ENCODE data around the gene CR1L. TPM values are rescaled to one million over a fixed set of nuclear protein-coding genes. Genes with fewer than 3 reads are reported as not detected.
A peak's percentile ranks its signal among the peaks of the same experiment; 100 is the strongest.
"Not testable (repeated sequence)": the region's sequence is repeated elsewhere in the genome, so short reads cannot be mapped to it uniquely, and the experiment has no call there.

The CR1L gene
- total RNA-seq, 1 experiment from 2014 or later: 13.7 TPM

DNA sequence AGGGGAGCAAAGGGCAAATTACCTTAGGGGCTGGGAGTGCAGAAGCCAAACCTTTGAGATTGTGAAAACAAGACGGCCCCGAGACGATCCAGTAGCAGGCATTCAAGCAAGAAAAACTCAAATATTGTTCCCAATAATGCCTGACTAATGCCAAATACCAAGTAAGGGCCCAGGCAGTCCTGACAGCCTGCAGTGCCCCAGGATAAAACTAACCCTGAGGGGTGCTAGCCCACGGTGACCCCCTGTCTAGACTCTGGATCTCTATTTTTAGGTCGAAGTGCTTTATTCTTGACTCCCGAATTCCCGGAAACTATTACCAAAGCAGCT is 106.5 kb downstream of the CR1L start:
- Mint-ChIP-seq H3K27ac (peak overlapping the region; percentile 94), H3K4me3 (peak overlapping the region; percentile 99), H3K4me1 (peaks cover 78% of the 10 kb centered on the region)
- CTCF ChIA-PET; H3K36me3 Mint-ChIP-seq; DNase-seq (ENCODE audit: low spot score); POLR2A ChIA-PET; H3K9me3 Mint-ChIP-seq; H3K27me3 Mint-ChIP-seq (ENCODE audit: low read depth): not testable (repeated sequence)
- ATAC-seq: peak; percentile 2

DNA sequence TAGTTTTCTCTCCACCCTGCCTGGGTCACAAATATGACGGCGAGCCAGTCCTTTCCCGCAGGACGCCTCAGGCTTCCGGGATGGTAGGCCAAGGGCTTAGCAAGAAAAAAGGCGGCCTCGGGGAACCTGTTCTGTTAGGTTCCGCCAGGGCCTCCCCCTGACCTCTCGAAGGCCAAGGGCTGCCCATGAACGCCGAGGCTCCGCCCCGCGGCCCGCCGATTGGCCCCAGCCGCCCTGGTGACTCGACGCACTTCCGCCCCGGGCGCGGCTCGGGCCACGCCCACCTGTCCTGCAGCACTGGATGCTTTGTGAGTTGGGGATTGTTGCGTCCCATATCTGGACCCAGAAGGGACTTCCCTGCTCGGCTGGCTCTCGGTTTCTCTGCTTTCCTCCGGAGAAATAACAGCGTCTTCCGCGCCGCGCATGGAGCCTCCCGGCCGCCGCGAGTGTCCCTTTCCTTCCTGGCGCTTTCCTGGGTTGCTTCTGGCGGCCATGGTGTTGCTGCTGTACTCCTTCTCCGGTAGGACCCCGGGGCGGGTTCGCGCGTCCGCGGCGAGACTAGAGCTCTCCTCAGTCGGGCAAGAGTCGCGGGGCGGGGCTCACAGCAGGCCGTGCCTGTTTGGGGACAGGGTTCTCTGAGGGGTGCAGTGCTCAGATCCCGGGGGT is 107.0 kb downstream of the CR1L start, which contains the start of gene CD46:
TSS of gene CD46 (plus strand) at position 265 of the 666 bp plus-strand sequence. CDS start at position 424, 159 bp downstream.
- POLR2A ChIA-PET: no interaction called here
- peak; percentile 94 for ATAC-seq
- TF ChIP-seq ETV6 (CRISPR knock-in tag; IDR thresholded peaks at IDR 0.05): peak; percentile 42; the same call in 1 of the 2 replicates
- TF ChIP-seq ZNF121 (CRISPR knock-in tag; IDR thresholded peaks at IDR 0.05): no peak
- 0 out of 2 replicates have a peak, but pooled peaks have one; percentile 54 for TF ChIP-seq KAT7 (CRISPR knock-in tag; IDR thresholded peaks at IDR 0.05; ENCODE audit: borderline replicate concordance)
- peak; percentile 61; the same call in 1 of the 2 replicates for TF ChIP-seq ZNF219 (CRISPR knock-in tag; IDR thresholded peaks at IDR 0.05; ENCODE audit: borderline replicate concordance)
- TF ChIP-seq CREM (CRISPR knock-in tag; IDR thresholded peaks at IDR 0.05): peak; percentile 34; the same call in 1 of the 2 replicates
- TF ChIP-seq ESRRA (CRISPR knock-in tag; IDR thresholded peaks at IDR 0.05; ENCODE audit: borderline replicate concordance): no peak
- TF ChIP-seq, protein P1, sequence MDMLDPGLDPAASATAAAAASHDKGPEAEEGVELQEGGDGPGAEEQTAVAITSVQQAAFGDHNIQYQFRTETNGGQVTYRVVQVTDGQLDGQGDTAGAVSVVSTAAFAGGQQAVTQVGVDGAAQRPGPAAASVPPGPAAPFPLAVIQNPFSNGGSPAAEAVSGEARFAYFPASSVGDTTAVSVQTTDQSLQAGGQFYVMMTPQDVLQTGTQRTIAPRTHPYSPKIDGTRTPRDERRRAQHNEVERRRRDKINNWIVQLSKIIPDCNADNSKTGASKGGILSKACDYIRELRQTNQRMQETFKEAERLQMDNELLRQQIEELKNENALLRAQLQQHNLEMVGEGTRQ (CRISPR knock-in tag; IDR thresholded peaks at IDR 0.05): peak; percentile 92
- TF ChIP-seq, protein P2, sequence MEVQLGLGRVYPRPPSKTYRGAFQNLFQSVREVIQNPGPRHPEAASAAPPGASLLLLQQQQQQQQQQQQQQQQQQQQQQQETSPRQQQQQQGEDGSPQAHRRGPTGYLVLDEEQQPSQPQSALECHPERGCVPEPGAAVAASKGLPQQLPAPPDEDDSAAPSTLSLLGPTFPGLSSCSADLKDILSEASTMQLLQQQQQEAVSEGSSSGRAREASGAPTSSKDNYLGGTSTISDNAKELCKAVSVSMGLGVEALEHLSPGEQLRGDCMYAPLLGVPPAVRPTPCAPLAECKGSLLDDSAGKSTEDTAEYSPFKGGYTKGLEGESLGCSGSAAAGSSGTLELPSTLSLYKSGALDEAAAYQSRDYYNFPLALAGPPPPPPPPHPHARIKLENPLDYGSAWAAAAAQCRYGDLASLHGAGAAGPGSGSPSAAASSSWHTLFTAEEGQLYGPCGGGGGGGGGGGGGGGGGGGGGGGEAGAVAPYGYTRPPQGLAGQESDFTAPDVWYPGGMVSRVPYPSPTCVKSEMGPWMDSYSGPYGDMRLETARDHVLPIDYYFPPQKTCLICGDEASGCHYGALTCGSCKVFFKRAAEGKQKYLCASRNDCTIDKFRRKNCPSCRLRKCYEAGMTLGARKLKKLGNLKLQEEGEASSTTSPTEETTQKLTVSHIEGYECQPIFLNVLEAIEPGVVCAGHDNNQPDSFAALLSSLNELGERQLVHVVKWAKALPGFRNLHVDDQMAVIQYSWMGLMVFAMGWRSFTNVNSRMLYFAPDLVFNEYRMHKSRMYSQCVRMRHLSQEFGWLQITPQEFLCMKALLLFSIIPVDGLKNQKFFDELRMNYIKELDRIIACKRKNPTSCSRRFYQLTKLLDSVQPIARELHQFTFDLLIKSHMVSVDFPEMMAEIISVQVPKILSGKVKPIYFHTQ (CRISPR knock-in tag; IDR thresholded peaks at IDR 0.05): no peak
- TF ChIP-seq CREB1 (CRISPR knock-in tag; IDR thresholded peaks at IDR 0.05): no peak; the same call in 1 of the 2 replicates
- TF ChIP-seq, protein P3, sequence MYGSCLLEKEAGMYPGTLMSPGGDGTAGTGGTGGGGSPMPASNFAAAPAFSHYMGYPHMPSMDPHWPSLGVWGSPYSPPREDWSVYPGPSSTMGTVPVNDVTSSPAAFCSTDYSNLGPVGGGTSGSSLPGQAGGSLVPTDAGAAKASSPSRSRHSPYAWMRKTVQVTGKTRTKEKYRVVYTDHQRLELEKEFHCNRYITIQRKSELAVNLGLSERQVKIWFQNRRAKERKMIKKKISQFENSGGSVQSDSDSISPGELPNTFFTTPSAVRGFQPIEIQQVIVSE (CRISPR knock-in tag; IDR thresholded peaks at IDR 0.05; ENCODE audit: borderline replicate concordance): no peak
- no peak for TF ChIP-seq SMAD3 (CRISPR knock-in tag; IDR thresholded peaks at IDR 0.05; ENCODE audit: borderline replicate concordance)
- no peak for TF ChIP-seq ZBTB21 (CRISPR knock-in tag; IDR thresholded peaks at IDR 0.05; ENCODE audit: borderline replicate concordance)
- TF ChIP-seq, protein P4, sequence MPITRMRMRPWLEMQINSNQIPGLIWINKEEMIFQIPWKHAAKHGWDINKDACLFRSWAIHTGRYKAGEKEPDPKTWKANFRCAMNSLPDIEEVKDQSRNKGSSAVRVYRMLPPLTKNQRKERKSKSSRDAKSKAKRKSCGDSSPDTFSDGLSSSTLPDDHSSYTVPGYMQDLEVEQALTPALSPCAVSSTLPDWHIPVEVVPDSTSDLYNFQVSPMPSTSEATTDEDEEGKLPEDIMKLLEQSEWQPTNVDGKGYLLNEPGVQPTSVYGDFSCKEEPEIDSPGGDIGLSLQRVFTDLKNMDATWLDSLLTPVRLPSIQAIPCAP (CRISPR knock-in tag; IDR thresholded peaks at IDR 0.05): peak; percentile 12; the same call in 1 of the 2 replicates
- peak; percentile 57 for TF ChIP-seq GABPB1 (CRISPR knock-in tag; IDR thresholded peaks at IDR 0.05)
- TF ChIP-seq, protein P5, sequence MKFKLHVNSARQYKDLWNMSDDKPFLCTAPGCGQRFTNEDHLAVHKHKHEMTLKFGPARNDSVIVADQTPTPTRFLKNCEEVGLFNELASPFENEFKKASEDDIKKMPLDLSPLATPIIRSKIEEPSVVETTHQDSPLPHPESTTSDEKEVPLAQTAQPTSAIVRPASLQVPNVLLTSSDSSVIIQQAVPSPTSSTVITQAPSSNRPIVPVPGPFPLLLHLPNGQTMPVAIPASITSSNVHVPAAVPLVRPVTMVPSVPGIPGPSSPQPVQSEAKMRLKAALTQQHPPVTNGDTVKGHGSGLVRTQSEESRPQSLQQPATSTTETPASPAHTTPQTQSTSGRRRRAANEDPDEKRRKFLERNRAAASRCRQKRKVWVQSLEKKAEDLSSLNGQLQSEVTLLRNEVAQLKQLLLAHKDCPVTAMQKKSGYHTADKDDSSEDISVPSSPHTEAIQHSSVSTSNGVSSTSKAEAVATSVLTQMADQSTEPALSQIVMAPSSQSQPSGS (CRISPR knock-in tag; IDR thresholded peaks at IDR 0.05; ENCODE audit: borderline replicate concordance, low read depth): no peak
- TF ChIP-seq, protein P6, sequence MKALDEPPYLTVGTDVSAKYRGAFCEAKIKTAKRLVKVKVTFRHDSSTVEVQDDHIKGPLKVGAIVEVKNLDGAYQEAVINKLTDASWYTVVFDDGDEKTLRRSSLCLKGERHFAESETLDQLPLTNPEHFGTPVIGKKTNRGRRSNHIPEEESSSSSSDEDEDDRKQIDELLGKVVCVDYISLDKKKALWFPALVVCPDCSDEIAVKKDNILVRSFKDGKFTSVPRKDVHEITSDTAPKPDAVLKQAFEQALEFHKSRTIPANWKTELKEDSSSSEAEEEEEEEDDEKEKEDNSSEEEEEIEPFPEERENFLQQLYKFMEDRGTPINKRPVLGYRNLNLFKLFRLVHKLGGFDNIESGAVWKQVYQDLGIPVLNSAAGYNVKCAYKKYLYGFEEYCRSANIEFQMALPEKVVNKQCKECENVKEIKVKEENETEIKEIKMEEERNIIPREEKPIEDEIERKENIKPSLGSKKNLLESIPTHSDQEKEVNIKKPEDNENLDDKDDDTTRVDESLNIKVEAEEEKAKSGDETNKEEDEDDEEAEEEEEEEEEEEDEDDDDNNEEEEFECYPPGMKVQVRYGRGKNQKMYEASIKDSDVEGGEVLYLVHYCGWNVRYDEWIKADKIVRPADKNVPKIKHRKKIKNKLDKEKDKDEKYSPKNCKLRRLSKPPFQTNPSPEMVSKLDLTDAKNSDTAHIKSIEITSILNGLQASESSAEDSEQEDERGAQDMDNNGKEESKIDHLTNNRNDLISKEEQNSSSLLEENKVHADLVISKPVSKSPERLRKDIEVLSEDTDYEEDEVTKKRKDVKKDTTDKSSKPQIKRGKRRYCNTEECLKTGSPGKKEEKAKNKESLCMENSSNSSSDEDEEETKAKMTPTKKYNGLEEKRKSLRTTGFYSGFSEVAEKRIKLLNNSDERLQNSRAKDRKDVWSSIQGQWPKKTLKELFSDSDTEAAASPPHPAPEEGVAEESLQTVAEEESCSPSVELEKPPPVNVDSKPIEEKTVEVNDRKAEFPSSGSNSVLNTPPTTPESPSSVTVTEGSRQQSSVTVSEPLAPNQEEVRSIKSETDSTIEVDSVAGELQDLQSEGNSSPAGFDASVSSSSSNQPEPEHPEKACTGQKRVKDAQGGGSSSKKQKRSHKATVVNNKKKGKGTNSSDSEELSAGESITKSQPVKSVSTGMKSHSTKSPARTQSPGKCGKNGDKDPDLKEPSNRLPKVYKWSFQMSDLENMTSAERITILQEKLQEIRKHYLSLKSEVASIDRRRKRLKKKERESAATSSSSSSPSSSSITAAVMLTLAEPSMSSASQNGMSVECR (CRISPR knock-in tag; IDR thresholded peaks at IDR 0.05; ENCODE audit: borderline replicate concordance): 0 out of 2 replicates have a peak, but pooled peaks have one; percentile 30
- no peak for TF ChIP-seq MXD4 (CRISPR knock-in tag; IDR thresholded peaks at IDR 0.05; ENCODE audit: borderline replicate concordance)
- no peak for TF ChIP-seq GRHL2 (CRISPR knock-in tag; IDR thresholded peaks at IDR 0.05; ENCODE audit: insufficient replicate concordance, severe bottlenecking)
- TF ChIP-seq, protein P7, sequence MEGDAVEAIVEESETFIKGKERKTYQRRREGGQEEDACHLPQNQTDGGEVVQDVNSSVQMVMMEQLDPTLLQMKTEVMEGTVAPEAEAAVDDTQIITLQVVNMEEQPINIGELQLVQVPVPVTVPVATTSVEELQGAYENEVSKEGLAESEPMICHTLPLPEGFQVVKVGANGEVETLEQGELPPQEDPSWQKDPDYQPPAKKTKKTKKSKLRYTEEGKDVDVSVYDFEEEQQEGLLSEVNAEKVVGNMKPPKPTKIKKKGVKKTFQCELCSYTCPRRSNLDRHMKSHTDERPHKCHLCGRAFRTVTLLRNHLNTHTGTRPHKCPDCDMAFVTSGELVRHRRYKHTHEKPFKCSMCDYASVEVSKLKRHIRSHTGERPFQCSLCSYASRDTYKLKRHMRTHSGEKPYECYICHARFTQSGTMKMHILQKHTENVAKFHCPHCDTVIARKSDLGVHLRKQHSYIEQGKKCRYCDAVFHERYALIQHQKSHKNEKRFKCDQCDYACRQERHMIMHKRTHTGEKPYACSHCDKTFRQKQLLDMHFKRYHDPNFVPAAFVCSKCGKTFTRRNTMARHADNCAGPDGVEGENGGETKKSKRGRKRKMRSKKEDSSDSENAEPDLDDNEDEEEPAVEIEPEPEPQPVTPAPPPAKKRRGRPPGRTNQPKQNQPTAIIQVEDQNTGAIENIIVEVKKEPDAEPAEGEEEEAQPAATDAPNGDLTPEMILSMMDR (IDR thresholded peaks at IDR 0.05): no peak
- TF ChIP-seq NFYB (CRISPR knock-in tag; conservative IDR thresholded peaks at IDR 0.05; ENCODE audit: low read depth): peak; percentile 88
- 0 out of 2 replicates have a peak, but pooled peaks have one; percentile 51 for TF ChIP-seq MYBL2 (CRISPR knock-in tag; IDR thresholded peaks at IDR 0.05)

More for the DNA sequence above, 107.0 kb downstream of the CR1L start, which contains the start of gene CD46:
- Mint-ChIP-seq H3K36me3 (peaks cover 9% of the 10 kb centered on the region), H3K9me3 (peaks cover 7% of the 10 kb centered on the region; the same call in 1 of the 2 replicates), H3K4me3 (peak within 1 kb of the TSS; percentile 99), H3K27ac (peak within 1 kb of the TSS; percentile 95), H3K27me3 (ENCODE audit: low read depth) (no peaks in the 10 kb centered on the region), H3K4me1 (peaks cover 73% of the 10 kb centered on the region)
- DNase-seq (ENCODE audit: low spot score): peak; percentile 96
- CTCF ChIA-PET: interaction anchor here (0.9 to 2.1 kb wide), 3 partner anchors 46 to 724 kb away, joined by 3 to 9 read pairs (median 4); no protein-coding TSS in a partner anchor

Measured in WTC11 (cell line).